HCT116 (cell line): ENCODE data around the gene ATP1A2.

Experiments
- CTCF ChIP-seq, 3 experiments: fragments of 200-600 bp in 1 of 3; sonication (generic) in 1 of 3; IDR thresholded peaks in 2 of 3; conservative IDR thresholded peaks in 1 of 3; 2 replicates each; pipeline ENCODE4 v1.5.1; 2012 to 2017; ENCODE audit warnings: low read depth in 2 of 3, low read length in 2 of 3, antibody characterized with exemption in 1 of 3, borderline replicate concordance in 1 of 3, control low read depth in 1 of 3, mild to moderate bottlenecking in 1 of 3, mixed read lengths in 1 of 3, mixed run types in 1 of 3, moderate library complexity in 1 of 3; ENCODE audit not compliant: insufficient read depth in 1 of 3
- ELF1 ChIP-seq: IDR thresholded peaks from 2 replicates; pipeline ENCODE4 v1.6.1; 2012; ENCODE audit warnings: low read depth, borderline replicate concordance
- EZH2 ChIP-seq: fragments of 200-600 bp; sonication (generic); IDR thresholded peaks from 2 replicates; pipeline ENCODE4 v1.6.1; 2017; ENCODE audit warnings: antibody characterized with exemption, mixed run types
- MAX ChIP-seq: IDR thresholded peaks from 2 replicates; pipeline ENCODE4 v1.6.1; 2012
- POLR2A ChIP-seq: IDR thresholded peaks from 2 replicates; pipeline ENCODE4 v1.7.0; 2011; ENCODE audit warnings: borderline replicate concordance; ENCODE audit not compliant: insufficient read depth, insufficient read length; ENCODE audit errors: extremely low read depth
- POLR2AphosphoS5 ChIP-seq: IDR thresholded peaks from 2 replicates; pipeline ENCODE4 v1.6.1; 2011; ENCODE audit warnings: mild to moderate bottlenecking, low read depth, low read length, moderate library complexity
- RAD21 ChIP-seq: IDR thresholded peaks from 2 replicates; pipeline ENCODE4 v1.6.1; 2012; ENCODE audit warnings: low read depth, mild to moderate bottlenecking
- REST ChIP-seq: IDR thresholded peaks from 2 replicates; pipeline ENCODE4 v1.6.1; 2012; ENCODE audit warnings: low read depth
- SRF ChIP-seq: IDR thresholded peaks from 2 replicates; pipeline ENCODE4 v1.6.1; 2012; ENCODE audit warnings: low read depth
- YY1 ChIP-seq: IDR thresholded peaks from 2 replicates; pipeline ENCODE4 v1.6.1; 2011; ENCODE audit warnings: low read length, low read depth, moderate library complexity, mild to moderate bottlenecking; ENCODE audit not compliant: insufficient replicate concordance; ENCODE audit errors: extremely low read depth
- ZFX ChIP-seq: fragments of 450-650 bp; IDR thresholded peaks from 2 replicates; pipeline ENCODE4 v1.6.1; 2017
- ZNF274 ChIP-seq: fragments of 200-500 bp; sonication (Bioruptor generic); IDR thresholded peaks from 2 replicates; pipeline ENCODE4 v1.6.1; 2014; ENCODE audit warnings: mild to moderate bottlenecking, low read depth, low read length, inconsistent platforms

- TF ChIP-seq MAX (no peak), POLR2A (no peak), ZNF274 (no peak), CTCF (IDR thresholded peaks at IDR 0.05 in 2 of 3, conservative IDR thresholded peaks at IDR 0.05 in 1 of 3; ENCODE audit: borderline replicate concordance in 1 of 3, insufficient read depth in 1 of 3, low read depth in 2 of 3, low read length in 2 of 3) (no peak), REST (no peak), EZH2 (no peak), ZFX (no peak), POLR2AphosphoS5 (no peak), ELF1 (no peak), SRF (no peak), YY1 (no peak), RAD21 (no peak)
These were observed 10.4 kb upstream of the ATP1A2 start for GRCh38 chr1:160105155-160105554.
